Measurements from ENCODE around the gene SNRNP200. TPM values are rescaled to one million over a fixed set of nuclear protein-coding genes. Genes with fewer than 3 reads are reported as not detected.

The SNRNP200 gene
- total RNA-seq, 4 donors from 2014 or later, result 81.4 to 106 (median 86.8) TPM

DNA sequence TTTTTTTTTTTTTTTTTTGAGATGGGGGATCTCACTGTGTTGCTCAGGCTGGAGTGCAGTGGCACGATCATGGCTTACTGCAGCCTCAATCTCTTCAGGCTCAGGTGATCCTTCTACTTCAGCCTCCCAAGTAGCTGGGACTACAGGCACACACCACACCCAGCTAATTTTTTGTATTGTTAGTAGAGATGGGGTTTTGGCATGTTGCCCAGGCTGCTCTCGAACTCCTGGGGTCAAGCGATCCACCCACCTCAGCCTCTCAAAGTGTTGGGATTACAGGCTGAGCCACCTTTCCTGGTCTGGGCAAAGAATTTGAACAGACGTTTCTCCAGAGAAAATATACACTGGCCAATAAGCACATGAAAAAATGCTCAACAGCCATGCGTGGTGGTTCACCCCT, 2.9 kb upstream of the SNRNP200 start:
- no peaks in the 10 kb centered on the region for H3K9me3 ChIP-seq
- in situ Hi-C loops (cut with MboI; ENCODE audit: low pct_ligation_motif_present in 1 of 4, low pct_unique_long_range_greater_than_20kb in 1 of 4, low sequenced_read_pairs in 3 of 4) (loop anchor here in 1 of 4 donors (25.0 kb wide), 1 partner anchor 204 kb away; the partner anchor contains the start of gene NEURL3), intact Hi-C loops (cut with DNase I; ENCODE audit: low total_unique reads) (no loop called here)
- no peak for DNase-seq
- H3K27ac ChIP-seq, result no peak overlapping the region
- TF ChIP-seq POLR2A (IDR thresholded peaks at IDR 0.05), result no peak
- TF ChIP-seq POLR2AphosphoS5 (IDR thresholded peaks at IDR 0.05), result no peak
- TF ChIP-seq EP300 (IDR thresholded peaks at IDR 0.05; ENCODE audit: low read depth), result no peak
- TF ChIP-seq, protein P1, sequence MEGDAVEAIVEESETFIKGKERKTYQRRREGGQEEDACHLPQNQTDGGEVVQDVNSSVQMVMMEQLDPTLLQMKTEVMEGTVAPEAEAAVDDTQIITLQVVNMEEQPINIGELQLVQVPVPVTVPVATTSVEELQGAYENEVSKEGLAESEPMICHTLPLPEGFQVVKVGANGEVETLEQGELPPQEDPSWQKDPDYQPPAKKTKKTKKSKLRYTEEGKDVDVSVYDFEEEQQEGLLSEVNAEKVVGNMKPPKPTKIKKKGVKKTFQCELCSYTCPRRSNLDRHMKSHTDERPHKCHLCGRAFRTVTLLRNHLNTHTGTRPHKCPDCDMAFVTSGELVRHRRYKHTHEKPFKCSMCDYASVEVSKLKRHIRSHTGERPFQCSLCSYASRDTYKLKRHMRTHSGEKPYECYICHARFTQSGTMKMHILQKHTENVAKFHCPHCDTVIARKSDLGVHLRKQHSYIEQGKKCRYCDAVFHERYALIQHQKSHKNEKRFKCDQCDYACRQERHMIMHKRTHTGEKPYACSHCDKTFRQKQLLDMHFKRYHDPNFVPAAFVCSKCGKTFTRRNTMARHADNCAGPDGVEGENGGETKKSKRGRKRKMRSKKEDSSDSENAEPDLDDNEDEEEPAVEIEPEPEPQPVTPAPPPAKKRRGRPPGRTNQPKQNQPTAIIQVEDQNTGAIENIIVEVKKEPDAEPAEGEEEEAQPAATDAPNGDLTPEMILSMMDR (IDR thresholded peaks at IDR 0.05), result no peak
- no peaks in the 10 kb centered on the region for H3K27me3 ChIP-seq
- WGBS, 2 donors (ENCODE audit: low coverage in 1 of 2), result 81 to 88% methylated on average over 3 to 5 of the region's 5 CpGs
- no peak overlapping the region for H3K4me3 ChIP-seq
- H3K4me1 ChIP-seq, result peaks cover 6 to 21% (median 17%) of the 10 kb centered on the region in 4 donors
- peaks cover 0 to 4% (median 1%) of the 10 kb centered on the region in 4 donors for H3K36me3 ChIP-seq

DNA sequence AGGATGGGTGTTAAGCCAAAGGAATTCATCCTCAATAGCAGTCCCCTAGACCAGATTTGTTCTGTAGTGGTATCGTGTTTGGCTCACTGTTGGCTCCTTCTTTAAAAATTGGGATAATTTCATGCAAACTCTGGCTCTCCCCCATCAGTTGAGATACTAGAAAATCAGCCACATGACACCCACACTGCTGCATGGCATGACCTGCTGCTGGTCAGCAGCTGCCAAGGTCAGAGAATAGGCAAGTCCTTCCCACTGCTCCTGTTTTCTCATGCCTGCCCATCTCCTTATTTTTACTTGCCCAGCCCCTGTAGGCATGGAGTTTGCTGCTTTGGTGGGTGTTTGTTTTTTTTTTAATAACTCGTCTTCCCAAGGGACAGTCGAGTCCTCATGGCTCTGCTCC, 1.0 kb upstream of the SNRNP200 start:
- Histone ChIP-seq H3K4me3 (peak overlapping the region in 2 of 4 donors; percentile 76 to 86), H3K36me3 (peaks cover 0 to 21% (median 10%) of the 10 kb centered on the region in 4 donors), H3K27ac (peak overlapping the region; percentile 88 to 89 (median 88)), H3K4me1 (peaks cover 6 to 21% (median 17%) of the 10 kb centered on the region in 4 donors), H3K9me3 (no peaks in the 10 kb centered on the region), H3K27me3 (no peaks in the 10 kb centered on the region)
- in situ Hi-C loops (cut with MboI; ENCODE audit: low pct_ligation_motif_present in 1 of 4, low pct_unique_long_range_greater_than_20kb in 1 of 4, low sequenced_read_pairs in 3 of 4), result loop anchor here in 1 of 4 donors (25.0 kb wide), 1 partner anchor 206 kb away; the partner anchor contains the start of gene NEURL3
- WGBS, 2 donors (ENCODE audit: low coverage in 1 of 2), result 94% methylated on average over 3 of the region's 3 CpGs; no CpG with 5 or more reads in 1 of the 2 donors
- DNase-seq, result no peak
- TF ChIP-seq, protein P1 (IDR thresholded peaks at IDR 0.05), result no peak
- TF ChIP-seq POLR2AphosphoS5 (IDR thresholded peaks at IDR 0.05), result no peak
- TF ChIP-seq POLR2A (IDR thresholded peaks at IDR 0.05), result no peak
- TF ChIP-seq EP300 (IDR thresholded peaks at IDR 0.05; ENCODE audit: low read depth), result no peak
- intact Hi-C loops (cut with DNase I; ENCODE audit: low total_unique reads), result no loop called here

DNA sequence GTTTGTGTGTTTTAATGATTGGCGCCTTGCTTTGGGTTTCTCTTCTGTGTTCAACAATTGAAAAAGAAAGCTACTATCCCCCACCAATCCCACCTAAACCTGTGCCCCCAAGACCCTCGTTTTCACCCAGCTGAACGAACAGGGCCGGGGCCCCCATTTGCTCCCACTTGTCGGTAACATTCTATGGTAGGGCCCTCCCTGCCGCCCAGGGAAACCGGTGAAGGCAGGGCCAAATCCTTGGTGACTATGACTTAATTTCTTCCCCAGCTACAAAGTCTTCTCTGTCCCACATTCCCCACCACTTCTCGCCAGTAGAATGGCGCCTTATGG, 598 bp upstream of the SNRNP200 start:
- peak; percentile 17 for DNase-seq
- intact Hi-C loops (cut with DNase I; ENCODE audit: low total_unique reads), result no loop called here
- 23% methylated on average over 9 of the region's 9 CpGs; no CpG with 5 or more reads in 1 of the 2 donors for WGBS, 2 donors (ENCODE audit: low coverage in 1 of 2)

DNA sequence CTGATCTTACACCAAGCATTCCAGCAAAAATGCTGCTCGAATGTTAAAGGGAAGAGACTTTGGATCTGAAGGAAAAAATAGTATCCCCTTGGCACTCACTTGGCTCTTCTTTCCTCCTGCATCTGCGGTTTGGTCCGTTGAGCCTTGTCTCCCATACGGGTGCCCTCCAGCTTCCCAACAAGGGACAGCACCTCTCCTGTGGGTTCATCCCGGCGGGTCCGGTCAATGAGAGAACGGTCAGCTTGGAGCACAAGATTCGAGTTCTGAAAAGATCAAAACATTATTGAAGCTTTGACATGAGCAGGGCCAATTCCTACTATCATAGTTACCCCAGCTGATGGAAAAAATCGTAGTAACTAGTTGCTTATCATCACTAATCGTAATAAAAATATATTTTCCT, 740 bp downstream of the SNRNP200 start:
- in situ Hi-C loops (cut with MboI; ENCODE audit: low pct_ligation_motif_present in 1 of 4, low pct_unique_long_range_greater_than_20kb in 1 of 4, low sequenced_read_pairs in 3 of 4) (loop anchor here in 1 of 4 donors (25.0 kb wide), 1 partner anchor 208 kb away; the partner anchor contains the start of gene NEURL3), intact Hi-C loops (cut with DNase I; ENCODE audit: low total_unique reads) (no loop called here)
- 38 to 71% methylated on average over 1 to 11 of the region's 11 CpGs for WGBS, 2 donors (ENCODE audit: low coverage in 1 of 2)
- no peak for DNase-seq
- TF ChIP-seq POLR2AphosphoS5 (IDR thresholded peaks at IDR 0.05) (no peak), POLR2A (IDR thresholded peaks at IDR 0.05) (no peak), EP300 (IDR thresholded peaks at IDR 0.05; ENCODE audit: low read depth) (no peak)
- TF ChIP-seq, protein P1 (IDR thresholded peaks at IDR 0.05), result no peak
- Histone ChIP-seq H3K4me3 (peak overlapping the region; percentile 52 to 86 (median 77)), H3K9me3 (no peaks in the 10 kb centered on the region), H3K27ac (peak overlapping the region; percentile 88 to 89 (median 88)), H3K36me3 (peaks cover 0 to 37% (median 18%) of the 10 kb centered on the region in 4 donors), H3K4me1 (peaks cover 6 to 21% (median 17%) of the 10 kb centered on the region in 4 donors), H3K27me3 (no peaks in the 10 kb centered on the region)

More for the DNA sequence above, 598 bp upstream of the SNRNP200 start:
- H3K36me3 ChIP-seq, result peaks cover 0 to 25% (median 12%) of the 10 kb centered on the region in 4 donors
- peak overlapping the region; percentile 52 to 86 (median 77) for H3K4me3 ChIP-seq
- TF ChIP-seq POLR2A (IDR thresholded peaks at IDR 0.05) (no peak), POLR2AphosphoS5 (IDR thresholded peaks at IDR 0.05) (no peak), EP300 (IDR thresholded peaks at IDR 0.05; ENCODE audit: low read depth) (no peak)
- TF ChIP-seq, protein P1 (IDR thresholded peaks at IDR 0.05), result no peak
- H3K9me3 ChIP-seq, result no peaks in the 10 kb centered on the region
- H3K4me1 ChIP-seq, result peaks cover 6 to 21% (median 17%) of the 10 kb centered on the region in 4 donors
- no peaks in the 10 kb centered on the region for H3K27me3 ChIP-seq
- in situ Hi-C loops (cut with MboI; ENCODE audit: low pct_ligation_motif_present in 1 of 4, low pct_unique_long_range_greater_than_20kb in 1 of 4, low sequenced_read_pairs in 3 of 4), result loop anchor here in 1 of 4 donors (25.0 kb wide), 1 partner anchor 206 kb away; the partner anchor contains the start of gene NEURL3
- H3K27ac ChIP-seq, result peak overlapping the region; percentile 88 to 89 (median 88)

All from transverse colon (tissue), 4 donors.